ENCODE measurements around the gene FAM149B1. TPM values are rescaled to one million over a fixed set of nuclear protein-coding genes. Genes with fewer than 3 reads are reported as not detected.

The FAM149B1 gene
- total RNA-seq, 1 experiment from 2014 or later: 14.1 TPM

GRCh38 chr10:73205081-73205480 is 37.2 kb downstream of the FAM149B1 start:
- Histone ChIP-seq H3K36me3 (ENCODE audit: control insufficient read depth, insufficient read depth, low read length) (no peaks in the 10 kb centered on the region; the same call in 1 of the 2 replicates), H3K9me3 (peaks cover 13% of the 10 kb centered on the region), H3K4me1 (peaks cover 2% of the 10 kb centered on the region; the same call in 1 of the 2 replicates), H3K27me3 (replicated peaks; ENCODE audit: control insufficient read depth, insufficient read depth, low read length) (no peaks in the 10 kb centered on the region), H3K4me3 (ENCODE audit: low read depth, low read length) (no peak overlapping the region)
- H3K9me3 Mint-ChIP-seq (ENCODE audit: unreplicated experiment): peaks cover 19% of the 10 kb centered on the region
- H3K27me3 Mint-ChIP-seq (ENCODE audit: insufficient read depth, unreplicated experiment): no peaks in the 10 kb centered on the region
- H3K27ac Mint-ChIP-seq (ENCODE audit: unreplicated experiment): no peak overlapping the region
- POLR2A ChIA-PET: no interaction called here
- BruUV-seq (replicated peaks): no TSS peak
- H3K36me3 Mint-ChIP-seq (ENCODE audit: insufficient read depth, unreplicated experiment): peaks cover 6% of the 10 kb centered on the region
- H3K4me1 Mint-ChIP-seq (ENCODE audit: low read depth, unreplicated experiment): peaks cover 9% of the 10 kb centered on the region
- DNase-seq: no peak
- no peak overlapping the region for H3K4me3 Mint-ChIP-seq (ENCODE audit: unreplicated experiment)
- TF ChIP-seq, protein P1, sequence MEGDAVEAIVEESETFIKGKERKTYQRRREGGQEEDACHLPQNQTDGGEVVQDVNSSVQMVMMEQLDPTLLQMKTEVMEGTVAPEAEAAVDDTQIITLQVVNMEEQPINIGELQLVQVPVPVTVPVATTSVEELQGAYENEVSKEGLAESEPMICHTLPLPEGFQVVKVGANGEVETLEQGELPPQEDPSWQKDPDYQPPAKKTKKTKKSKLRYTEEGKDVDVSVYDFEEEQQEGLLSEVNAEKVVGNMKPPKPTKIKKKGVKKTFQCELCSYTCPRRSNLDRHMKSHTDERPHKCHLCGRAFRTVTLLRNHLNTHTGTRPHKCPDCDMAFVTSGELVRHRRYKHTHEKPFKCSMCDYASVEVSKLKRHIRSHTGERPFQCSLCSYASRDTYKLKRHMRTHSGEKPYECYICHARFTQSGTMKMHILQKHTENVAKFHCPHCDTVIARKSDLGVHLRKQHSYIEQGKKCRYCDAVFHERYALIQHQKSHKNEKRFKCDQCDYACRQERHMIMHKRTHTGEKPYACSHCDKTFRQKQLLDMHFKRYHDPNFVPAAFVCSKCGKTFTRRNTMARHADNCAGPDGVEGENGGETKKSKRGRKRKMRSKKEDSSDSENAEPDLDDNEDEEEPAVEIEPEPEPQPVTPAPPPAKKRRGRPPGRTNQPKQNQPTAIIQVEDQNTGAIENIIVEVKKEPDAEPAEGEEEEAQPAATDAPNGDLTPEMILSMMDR (IDR thresholded peaks at IDR 0.05; ENCODE audit: insufficient read depth in 1 of 2, low read depth in 1 of 2, low read length in 1 of 2, severe bottlenecking in 1 of 2, unreplicated experiment in 1 of 2): no peak
- CTCF ChIA-PET: no interaction called here
- intact Hi-C loops (cut with micrococcal nuclease; ENCODE audit: unreplicated experiment): no loop called here

DNA sequence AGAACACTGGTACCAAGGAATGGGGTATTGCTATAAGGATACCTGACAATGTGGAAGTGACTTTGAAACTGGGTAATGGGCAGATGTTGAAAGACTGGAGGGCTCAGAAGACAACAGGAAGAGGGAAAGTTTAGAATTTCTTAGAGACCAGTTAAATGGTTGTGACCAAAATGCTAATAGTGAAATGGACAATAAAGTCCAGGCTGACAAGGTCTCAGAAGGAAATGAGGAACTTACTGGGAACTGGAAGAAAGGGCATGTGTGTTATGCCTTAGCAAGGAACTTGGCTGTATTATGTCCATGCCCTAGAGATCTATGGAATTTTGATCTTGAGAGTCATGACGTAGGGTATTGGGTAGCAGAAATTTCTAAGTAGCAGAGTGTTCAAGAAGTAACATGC is 38.0 kb downstream of the FAM149B1 start:
- Histone ChIP-seq H3K4me3 (ENCODE audit: low read depth, low read length) (no peak overlapping the region), H3K27me3 (replicated peaks; ENCODE audit: control insufficient read depth, insufficient read depth, low read length) (no peaks in the 10 kb centered on the region), H3K9me3 (peaks cover 13% of the 10 kb centered on the region), H3K36me3 (ENCODE audit: control insufficient read depth, insufficient read depth, low read length) (no peaks in the 10 kb centered on the region; the same call in 1 of the 2 replicates), H3K4me1 (peaks cover 3% of the 10 kb centered on the region; the same call in 1 of the 2 replicates)
- ChIA-PET CTCF (no interaction called here), POLR2A (no interaction called here)
- TF ChIP-seq, protein P1 (IDR thresholded peaks at IDR 0.05; ENCODE audit: insufficient read depth in 1 of 2, low read depth in 1 of 2, low read length in 1 of 2, severe bottlenecking in 1 of 2, unreplicated experiment in 1 of 2): no peak
- peaks cover 6% of the 10 kb centered on the region for H3K36me3 Mint-ChIP-seq (ENCODE audit: insufficient read depth, unreplicated experiment)
- peaks cover 9% of the 10 kb centered on the region for H3K4me1 Mint-ChIP-seq (ENCODE audit: low read depth, unreplicated experiment)
- no peak overlapping the region for H3K27ac Mint-ChIP-seq (ENCODE audit: unreplicated experiment)
- no TSS peak for BruUV-seq (replicated peaks)
- no peaks in the 10 kb centered on the region for H3K27me3 Mint-ChIP-seq (ENCODE audit: insufficient read depth, unreplicated experiment)
- peaks cover 19% of the 10 kb centered on the region for H3K9me3 Mint-ChIP-seq (ENCODE audit: unreplicated experiment)
- intact Hi-C loops (cut with micrococcal nuclease; ENCODE audit: unreplicated experiment): no loop called here
- no peak overlapping the region for H3K4me3 Mint-ChIP-seq (ENCODE audit: unreplicated experiment)
- DNase-seq: no peak

DNA sequence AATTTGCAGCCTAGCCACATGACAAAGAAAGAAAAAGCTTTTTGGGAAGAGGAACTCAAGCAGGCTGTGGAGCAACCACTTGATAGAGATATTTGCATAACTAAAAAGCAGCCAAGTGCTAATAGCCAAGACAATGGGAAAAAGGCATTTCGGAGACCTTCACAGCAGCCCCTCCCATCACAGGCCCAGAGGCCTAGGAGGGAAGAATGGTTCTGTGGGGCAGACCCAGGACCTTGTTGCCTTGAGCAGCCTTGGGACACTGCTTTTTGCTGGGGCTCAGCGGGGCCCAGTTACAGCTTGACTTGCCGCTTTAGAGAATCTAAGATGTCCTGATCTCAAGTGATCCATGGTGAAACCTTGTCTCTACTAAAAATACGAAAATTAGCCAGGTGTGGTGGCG is 38.5 kb downstream of the FAM149B1 start:
- no peak overlapping the region for H3K4me3 ChIP-seq (ENCODE audit: low read depth, low read length)
- Mint-ChIP-seq H3K36me3 (ENCODE audit: insufficient read depth, unreplicated experiment) (peaks cover 6% of the 10 kb centered on the region), H3K4me3 (ENCODE audit: unreplicated experiment) (no peak overlapping the region), H3K27me3 (ENCODE audit: insufficient read depth, unreplicated experiment) (no peaks in the 10 kb centered on the region), H3K27ac (ENCODE audit: unreplicated experiment) (no peak overlapping the region), H3K4me1 (ENCODE audit: low read depth, unreplicated experiment) (peaks cover 9% of the 10 kb centered on the region), H3K9me3 (ENCODE audit: unreplicated experiment) (peaks cover 19% of the 10 kb centered on the region)
- no peak for DNase-seq
- no peaks in the 10 kb centered on the region; the same call in 1 of the 2 replicates for H3K36me3 ChIP-seq (ENCODE audit: control insufficient read depth, insufficient read depth, low read length)
- TF ChIP-seq, protein P1 (IDR thresholded peaks at IDR 0.05; ENCODE audit: insufficient read depth in 1 of 2, low read depth in 1 of 2, low read length in 1 of 2, severe bottlenecking in 1 of 2, unreplicated experiment in 1 of 2): no peak
- H3K4me1 ChIP-seq: peaks cover 3% of the 10 kb centered on the region; the same call in 1 of the 2 replicates
- no TSS peak for BruUV-seq (replicated peaks)
- H3K27me3 ChIP-seq (replicated peaks; ENCODE audit: control insufficient read depth, insufficient read depth, low read length): no peaks in the 10 kb centered on the region
- POLR2A ChIA-PET: no interaction called here
- H3K9me3 ChIP-seq: peaks cover 13% of the 10 kb centered on the region
- intact Hi-C loops (cut with micrococcal nuclease; ENCODE audit: unreplicated experiment): no loop called here
- CTCF ChIA-PET: no interaction called here
